Activated CD8-positive, alpha-beta memory T cell treated with anti-CD3 and anti-CD28 coated beads for 1 hour (primary cell): ENCODE data around the gene CRYBG1.

Source experiments
- DNase-seq, 2 donors: peaks; one replicate each; pipeline ENCODE4 v3.0.0-alpha.2; 2020; ENCODE audit warnings: low read depth in 1 of 2; ENCODE audit errors: extremely low read depth in 1 of 2

The CRYBG1 gene

GRCh38 chr6:106458021-106458986 is 97.8 kb downstream of the CRYBG1 start:
- DNase-seq = no peak

- DNase-seq = no peak
Measured at GRCh38 chr6:106460481-106460880, 100.0 kb downstream of the CRYBG1 start.

- DNase-seq = no peak
Measured at GRCh38 chr6:106461084-106461483, 100.6 kb downstream of the CRYBG1 start.

DNA sequence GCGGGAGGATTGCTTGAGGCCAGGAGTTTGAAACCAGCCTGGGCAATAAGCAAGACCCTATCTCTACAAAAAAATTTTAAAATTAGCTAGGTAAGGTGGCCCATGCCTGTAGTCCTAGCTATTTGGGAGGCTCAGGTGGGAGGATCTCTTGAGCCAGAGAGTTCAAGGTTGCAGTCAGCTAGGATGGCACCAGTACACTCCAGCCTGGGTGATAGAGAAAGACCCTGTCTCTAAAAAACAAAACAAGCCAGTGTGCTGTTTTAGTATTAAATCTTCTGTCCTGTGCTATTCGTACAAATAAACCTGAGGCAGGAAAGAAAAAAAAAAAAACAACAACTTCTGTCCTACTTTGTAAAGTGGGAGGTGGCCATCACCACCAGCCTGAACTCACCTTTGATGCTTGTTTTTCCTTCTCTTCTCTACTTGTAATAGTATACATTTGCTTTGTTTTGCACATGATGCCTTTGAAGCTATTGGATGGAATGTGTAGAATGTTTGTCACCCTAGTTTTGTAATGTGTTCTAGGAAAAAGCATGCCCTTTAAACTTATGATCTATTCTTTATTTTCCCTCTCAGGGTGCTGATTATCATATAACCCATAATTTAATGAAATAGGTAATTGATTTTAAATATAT is 102.5 kb downstream of the CRYBG1 start:
- no peak for DNase-seq

- no peak for DNase-seq
Measured at GRCh38 chr6:106466211-106466610, 105.7 kb downstream of the CRYBG1 start.

GRCh38 chr6:106468935-106469334 is 108.4 kb downstream of the CRYBG1 start:
- no peak for DNase-seq

GRCh38 chr6:106469882-106470281 is 109.4 kb downstream of the CRYBG1 start:
- DNase-seq = no peak

GRCh38 chr6:106470316-106470715 is 109.8 kb downstream of the CRYBG1 start:
- DNase-seq = no peak

GRCh38 chr6:106470811-106471210 is 110.3 kb downstream of the CRYBG1 start:
- no peak for DNase-seq

DNA sequence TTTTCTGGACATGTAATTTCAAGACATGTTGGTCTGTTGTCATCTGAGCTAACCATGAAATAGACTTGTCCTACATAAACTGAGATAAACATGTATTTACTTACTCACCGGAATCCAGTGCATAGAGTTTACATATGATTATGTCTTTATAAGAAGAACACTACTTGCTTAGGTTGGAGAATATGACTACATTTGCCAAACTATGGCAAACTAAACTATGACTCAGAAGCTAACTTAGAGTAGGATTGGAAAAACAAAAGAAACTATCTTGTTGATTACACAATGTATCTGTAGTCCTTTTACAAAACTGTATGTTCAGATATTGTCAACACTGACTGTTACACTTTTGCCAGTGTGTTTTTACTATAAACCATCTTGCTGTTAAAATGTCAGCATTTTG is 113.3 kb downstream of the CRYBG1 start:
- DNase-seq = no peak

DNA sequence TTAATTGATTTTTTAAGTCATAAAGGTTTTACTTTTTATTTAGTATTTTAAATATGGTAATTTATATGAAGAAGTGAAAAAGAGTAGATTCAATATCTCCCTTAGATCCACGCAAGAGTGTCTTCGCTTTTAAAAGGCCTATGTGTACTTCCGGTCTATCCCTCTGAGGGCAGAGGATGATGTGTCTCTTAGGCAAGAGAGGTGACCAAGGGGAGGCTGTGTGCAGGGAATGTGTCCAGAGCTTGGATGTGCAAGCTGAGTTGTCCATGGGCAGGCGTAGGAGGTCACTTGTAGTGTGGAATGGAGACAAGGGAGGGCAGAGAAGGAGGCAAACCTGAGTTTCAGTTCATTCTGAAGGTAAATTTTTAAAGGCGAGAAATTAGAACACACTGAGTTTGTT is 113.9 kb downstream of the CRYBG1 start:
- no peak for DNase-seq

DNA sequence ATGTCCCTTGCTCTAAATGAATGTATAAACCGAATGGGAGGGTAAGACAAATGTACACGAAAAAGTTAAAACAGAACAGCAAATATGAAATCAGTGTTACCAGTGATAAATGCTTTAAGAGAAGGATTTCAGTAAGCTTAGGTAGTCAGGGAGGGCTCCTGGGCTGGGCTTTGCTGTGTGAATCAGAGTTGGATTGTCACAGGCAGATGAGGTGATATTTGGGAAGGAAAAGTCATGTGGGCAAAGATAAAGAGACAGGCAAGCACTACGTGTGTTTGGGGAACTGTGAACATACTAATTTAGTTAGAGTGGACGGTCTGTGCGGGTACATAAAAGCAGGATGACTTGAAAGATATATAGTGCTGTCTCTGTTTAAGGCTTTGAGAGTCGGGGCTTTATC is 114.8 kb downstream of the CRYBG1 start:
- no peak for DNase-seq

DNA sequence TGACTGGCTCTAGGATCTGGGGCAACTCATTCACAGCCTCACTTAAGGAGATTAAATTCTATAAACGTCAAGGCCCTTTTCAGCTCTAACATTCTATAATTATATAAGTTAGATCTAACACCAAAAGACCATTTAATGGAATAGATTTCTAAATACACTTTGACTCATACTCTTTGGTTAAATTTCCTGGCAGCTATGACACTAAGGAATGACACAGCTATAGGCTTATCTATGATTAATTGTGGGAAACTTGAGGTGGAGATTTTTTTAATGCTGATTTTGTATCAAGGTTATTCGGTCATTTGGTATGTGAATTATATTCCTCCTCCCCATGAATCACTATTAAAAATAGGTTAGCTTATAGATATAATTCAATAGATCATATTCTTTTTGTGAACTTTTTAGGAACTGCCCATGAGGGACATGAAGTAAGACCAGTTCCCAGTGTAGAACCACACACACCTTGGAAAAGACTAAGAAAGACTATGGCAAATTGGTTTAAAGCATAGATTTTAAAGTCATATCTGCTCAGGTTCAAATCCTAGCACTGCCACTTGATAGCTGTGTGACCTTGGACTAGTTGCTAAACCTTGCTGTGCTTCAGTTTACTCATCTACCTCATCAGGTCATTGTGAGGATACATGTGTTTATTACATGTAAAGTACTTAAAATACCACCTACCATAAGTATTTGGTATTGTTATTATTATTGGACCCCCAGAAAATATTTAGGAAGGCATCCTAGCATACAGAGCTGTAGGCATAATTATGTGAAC is 116.0 kb downstream of the CRYBG1 start:
- DNase-seq = no peak

DNA sequence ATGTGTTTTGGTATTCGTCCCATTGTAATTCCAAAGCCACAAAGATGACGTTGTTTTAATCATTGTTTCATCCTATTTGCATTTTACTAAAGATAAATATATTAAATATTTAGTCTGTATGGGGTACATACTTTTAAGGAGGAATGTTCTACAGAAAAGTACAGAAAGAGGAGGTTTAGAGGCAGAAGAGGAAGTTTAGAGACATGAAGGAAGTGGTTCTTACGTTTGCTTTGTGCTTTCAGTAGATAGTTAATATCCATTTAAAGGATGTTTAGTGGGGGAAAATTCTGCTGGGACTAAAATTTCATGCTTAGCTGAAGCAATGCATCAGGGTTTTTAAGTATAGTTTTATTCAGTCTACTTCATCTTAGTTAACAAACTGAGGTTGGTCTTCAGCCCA is 116.6 kb downstream of the CRYBG1 start:
- no peak for DNase-seq

DNA sequence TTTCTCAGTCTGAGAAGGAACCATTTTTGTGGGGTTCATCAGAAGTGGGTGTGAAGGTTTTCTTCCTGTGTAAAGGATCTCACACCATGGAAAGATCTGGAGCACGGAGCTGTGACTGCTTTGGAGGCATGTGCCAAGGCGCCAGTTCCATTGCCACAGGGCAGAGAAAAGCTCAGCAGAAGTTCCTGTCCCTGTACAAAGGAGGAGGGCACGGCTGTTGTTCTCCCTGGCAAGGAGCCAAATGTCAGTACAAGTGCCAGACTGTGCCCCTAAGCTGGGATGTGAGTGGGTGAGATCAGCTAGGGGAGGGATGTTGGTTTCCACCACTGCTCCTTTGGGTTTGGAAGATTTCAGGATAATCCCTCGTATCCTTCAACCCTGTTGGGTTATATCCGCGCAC is 117.3 kb downstream of the CRYBG1 start:
- no peak for DNase-seq

GRCh38 chr6:106486236-106486635 is 125.7 kb downstream of the CRYBG1 start:
- DNase-seq = no peak

GRCh38 chr6:106488494-106489370 is 128.2 kb downstream of the CRYBG1 start:
- no peak for DNase-seq

DNA sequence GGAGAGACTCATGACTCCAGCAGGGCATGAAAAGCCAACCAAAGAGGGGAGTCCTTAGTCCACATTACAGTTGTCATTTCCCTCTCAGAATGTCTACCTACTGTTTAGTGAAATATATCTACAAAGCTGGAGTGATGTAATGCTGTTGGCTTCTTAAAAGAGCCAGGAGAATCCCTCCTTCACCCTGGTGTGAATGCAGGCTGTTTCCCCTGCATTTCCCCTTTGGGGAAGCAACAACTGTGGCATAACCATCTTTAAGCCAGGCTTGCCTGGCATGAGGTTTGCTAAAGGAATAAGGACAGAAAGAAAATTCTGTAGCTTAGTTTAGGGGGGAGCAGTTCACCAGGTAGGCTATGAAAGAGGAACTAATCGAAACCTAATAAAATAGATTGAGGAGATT is 129.5 kb downstream of the CRYBG1 start:
- no peak for DNase-seq

- no peak for DNase-seq
Measured at GRCh38 chr6:106490436-106490835, 129.9 kb downstream of the CRYBG1 start.

DNA sequence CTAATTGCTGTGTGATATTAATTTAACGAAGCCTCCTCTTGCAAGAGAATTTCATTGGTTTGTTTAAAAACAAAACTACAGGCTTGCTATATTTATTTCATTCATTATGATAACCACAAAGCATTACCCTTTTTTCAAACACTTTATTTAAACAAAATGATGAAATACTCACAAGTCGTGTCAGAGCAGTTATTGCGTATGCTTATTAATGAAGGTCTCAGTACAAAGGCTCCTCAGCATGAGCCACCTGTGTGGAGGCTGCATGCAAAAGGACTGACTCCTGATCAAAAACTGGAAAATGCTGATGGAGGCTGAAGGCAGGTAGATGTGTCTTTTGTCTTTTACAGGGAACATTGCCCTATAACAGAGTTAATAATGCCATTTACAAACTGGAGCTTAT is 130.5 kb downstream of the CRYBG1 start:
- no peak for DNase-seq

DNA sequence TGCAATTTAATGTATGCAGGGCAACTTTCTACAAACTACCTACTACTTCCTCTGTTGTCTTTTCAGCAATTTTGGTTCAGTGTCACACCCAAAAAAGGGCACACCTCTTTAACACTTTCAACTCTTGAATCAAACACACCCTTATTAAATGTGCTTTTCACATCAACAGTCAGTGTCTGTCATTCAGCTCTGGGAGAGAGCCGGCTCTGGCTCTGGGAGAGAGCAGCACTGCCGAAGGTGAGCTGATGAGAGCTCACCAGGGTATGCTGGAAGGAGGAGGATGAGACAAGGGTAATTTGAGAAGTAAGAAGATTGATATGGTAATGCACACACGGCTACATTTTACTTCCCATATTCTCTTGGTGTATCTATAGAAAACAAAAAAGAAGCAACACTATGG is 134.5 kb downstream of the CRYBG1 start:
- DNase-seq = no peak
